GM21381 (cell line): ENCODE measurements around the gene RXRB.
"Not testable (repeated sequence)": the region's sequence is repeated elsewhere in the genome, so short reads cannot be mapped to it uniquely, and the experiment has no call there.

Experiments used
- ATAC-seq: cut with Tn5 transposase; IDR thresholded peaks from one replicate; pipeline ENCODE4 v1.9.1; 2021; ENCODE audit warnings: mild to moderate bottlenecking, moderate library complexity; ENCODE audit not compliant: unreplicated experiment

RXRB gene

DNA sequence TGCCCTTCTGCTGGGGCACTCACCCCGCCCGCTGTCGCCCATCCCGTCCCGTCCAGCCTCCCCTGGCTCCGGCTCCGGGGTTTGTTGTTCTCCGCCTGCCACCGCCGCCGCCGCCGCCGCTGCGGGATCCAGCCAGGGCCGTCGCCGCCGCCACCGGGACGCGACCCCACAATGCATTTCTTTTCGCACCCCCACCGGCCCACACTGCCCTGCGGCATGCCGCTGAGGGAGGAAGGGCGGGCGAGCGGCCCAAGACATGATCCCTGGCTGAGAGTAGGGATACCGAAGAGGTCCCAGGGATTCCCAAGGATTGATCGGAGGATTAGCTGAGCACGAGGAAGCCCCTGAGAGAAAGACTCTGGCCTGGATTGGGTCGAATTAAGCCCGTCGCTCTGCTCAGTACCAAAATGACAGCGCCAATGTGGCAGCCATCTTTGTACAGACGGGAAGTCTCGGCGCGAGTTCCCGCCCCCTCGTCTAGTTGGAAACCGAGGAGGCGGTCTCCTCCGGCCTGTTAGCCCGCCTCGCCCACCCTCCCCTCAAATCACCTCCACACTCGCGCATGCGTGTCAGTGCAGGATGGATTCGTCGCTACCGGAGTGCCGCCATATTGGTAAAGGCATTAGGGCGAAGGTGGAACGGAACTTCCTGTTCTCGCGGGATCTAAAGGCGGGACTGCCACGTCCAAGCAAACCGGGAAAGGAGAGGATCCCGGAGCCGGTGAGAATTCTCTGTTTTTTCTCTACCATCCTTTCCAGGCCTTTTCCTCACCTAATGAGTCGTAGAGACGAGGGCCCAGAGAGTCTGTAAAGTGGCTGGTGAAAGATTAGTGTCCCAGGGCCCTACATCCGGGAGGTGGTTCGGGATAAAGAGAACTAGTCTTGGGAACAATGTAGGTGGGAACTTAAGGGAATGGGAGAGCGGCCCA lies at the start of gene RXRB, which contains the start of gene SLC39A7:
TSS of gene RXRB (minus strand) at position 447 of the 928 bp plus-strand sequence. CDS start at position 258, 189 bp downstream.
TSS of gene SLC39A7 (plus strand) at position 649 of the 928 bp plus-strand sequence. CDS start 379 bp downstream, outside the sequence.
- peak; percentile 51 for ATAC-seq

- ATAC-seq, result no peak
These were observed 49.5 kb upstream of the RXRB start for GRCh38 chr6:33249732-33250630.

GRCh38 chr6:33248932-33249731 lies 48.7 kb upstream of the RXRB start:
- ATAC-seq, result peak; percentile 87

- no peak for ATAC-seq
These were observed 48.1 kb upstream of the RXRB start for GRCh38 chr6:33248643-33248931.

GRCh38 chr6:33247977-33248642 lies 47.6 kb upstream of the RXRB start:
- peak; percentile 33 for ATAC-seq

GRCh38 chr6:33243476-33243875 lies 43.0 kb upstream of the RXRB start:
- no peak for ATAC-seq

GRCh38 chr6:33241968-33242367 lies 41.5 kb upstream of the RXRB start:
- ATAC-seq, result no peak

DNA sequence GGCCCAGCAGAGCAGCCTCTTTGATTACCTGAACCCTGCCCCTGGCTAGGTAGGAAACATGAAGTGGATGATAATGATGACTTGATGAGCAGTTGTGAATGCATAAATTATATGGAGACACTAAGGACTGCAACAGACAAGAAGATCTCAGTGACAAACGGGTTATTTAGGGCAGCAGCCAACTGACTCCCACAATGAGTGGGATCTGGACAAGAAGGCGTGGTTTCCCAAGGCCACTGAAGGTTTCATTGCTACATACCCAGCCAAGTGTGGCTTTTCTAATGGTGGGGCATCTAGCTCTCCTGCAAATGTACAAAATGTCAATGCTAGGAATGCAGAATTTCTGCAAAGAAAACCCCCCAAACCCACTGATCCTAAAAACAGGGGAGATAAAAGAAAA lies 37.3 kb upstream of the RXRB start:
- ATAC-seq, result no peak

DNA sequence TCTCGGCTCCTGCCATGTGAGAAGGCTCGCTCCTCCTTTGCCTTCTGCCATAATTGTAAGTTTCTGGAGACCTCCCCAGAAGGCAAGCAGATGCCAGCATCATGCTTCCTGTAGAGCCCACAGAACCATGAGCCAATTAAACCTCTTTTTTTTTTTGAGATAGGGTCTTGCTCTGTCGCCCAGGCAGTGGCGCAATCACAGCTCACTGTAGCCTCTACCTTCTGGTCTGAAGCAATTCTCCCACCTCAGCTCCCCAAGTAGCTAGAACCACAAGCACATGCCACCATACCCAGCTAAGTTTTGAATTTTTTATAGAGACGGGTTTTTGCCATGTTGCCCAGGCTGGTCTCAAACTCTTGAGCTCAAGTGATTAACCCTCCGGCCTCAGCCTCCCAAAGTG lies 36.4 kb upstream of the RXRB start:
- ATAC-seq, result no peak

DNA sequence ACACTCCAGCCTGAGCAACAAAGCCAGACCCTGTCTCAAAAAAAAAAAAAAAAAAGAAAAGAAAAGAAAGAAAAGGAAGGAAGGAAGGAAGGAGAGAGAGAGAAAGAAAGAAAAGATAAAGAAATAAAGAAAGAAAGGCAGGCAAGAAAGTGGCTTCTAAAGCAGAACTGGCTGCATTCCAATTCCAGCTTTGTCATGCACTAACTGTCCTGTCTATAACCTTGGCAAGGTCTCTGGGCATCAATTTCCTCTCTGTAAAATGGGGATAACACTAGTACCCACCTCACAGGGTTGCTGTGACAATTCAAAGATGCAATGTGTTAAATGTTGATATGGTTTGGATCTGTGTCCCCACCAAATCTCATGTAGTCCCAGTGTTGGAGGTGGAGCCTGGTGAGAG lies 35.9 kb upstream of the RXRB start:
- no peak for ATAC-seq

DNA sequence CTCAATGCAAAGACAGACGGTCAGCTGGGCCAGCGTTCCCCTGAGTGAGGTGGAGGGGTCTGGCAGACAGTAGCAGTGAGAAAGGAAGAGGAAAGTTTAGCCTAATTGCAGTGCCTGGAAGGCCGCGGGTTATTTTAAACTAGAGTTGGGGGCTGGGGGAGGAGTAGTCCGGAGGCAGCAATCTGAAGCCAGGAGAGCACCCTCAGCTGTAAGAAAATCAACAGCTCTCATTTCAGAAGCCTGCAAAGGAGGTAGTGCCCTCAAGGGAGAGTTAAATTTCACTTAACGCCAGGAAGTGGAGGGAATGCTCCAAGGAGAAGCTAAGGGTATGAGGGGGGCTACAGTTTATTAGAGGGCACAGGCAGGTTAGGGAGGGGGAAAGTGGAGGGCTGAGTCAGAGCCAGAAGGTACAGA lies 34.8 kb upstream of the RXRB start:
- ATAC-seq, result no peak

GRCh38 chr6:33226503-33227120 lies 26.1 kb upstream of the RXRB start:
- not testable (repeated sequence) for ATAC-seq

DNA sequence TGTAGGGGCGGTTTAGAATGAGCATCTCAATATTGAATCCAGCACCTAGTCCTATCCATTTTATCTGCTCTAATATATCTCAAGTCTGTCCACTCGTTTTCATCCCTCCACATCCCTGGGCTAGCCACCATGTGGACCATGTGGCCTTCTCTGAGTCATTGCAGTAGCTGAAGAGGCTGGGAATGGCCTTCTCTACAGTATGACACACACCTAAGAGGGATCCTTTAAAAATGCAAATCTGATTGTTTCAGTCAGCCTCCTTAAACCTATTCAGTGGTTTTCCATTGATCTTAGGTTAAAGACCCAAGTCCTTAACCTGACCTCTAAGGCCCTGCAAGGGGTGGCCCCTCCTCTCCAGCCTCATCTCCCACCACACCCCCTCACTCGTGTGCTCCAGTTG lies 17.2 kb upstream of the RXRB start:
- ATAC-seq, result no peak

DNA sequence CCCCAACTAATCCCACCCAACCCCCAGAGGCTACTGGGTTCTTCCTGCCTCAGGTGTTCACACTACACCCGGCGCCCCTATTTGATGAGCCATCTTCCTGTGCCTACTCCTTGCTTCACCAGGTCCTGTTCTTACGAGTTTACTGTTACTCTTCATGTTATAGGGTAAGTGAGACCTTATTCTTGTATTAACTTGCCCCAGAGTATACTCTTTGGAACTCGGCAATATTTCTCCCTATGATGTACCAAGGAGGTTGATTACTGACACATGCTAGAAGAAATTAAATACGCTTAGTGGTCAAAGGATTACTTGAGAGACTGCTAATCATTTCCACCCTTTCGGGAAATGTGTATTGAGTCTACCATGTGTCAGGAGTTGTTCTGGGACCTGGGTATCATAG lies 16.8 kb upstream of the RXRB start:
- ATAC-seq, result no peak

GRCh38 chr6:33216117-33216649 lies 15.7 kb upstream of the RXRB start:
- no peak for ATAC-seq

- ATAC-seq, result no peak
These were observed 15.0 kb upstream of the RXRB start for GRCh38 chr6:33215271-33216116.

GRCh38 chr6:33213989-33214335 lies 13.5 kb upstream of the RXRB start:
- ATAC-seq, result no peak

- ATAC-seq, result no peak
These were observed 12.9 kb upstream of the RXRB start for GRCh38 chr6:33213166-33213988.
